Smooth muscle cell (in vitro differentiated cells): ENCODE measurements around the gene BIN2. TPM values are rescaled to one million over a fixed set of nuclear protein-coding genes. Genes with fewer than 3 reads are reported as not detected.

ENCODE experiments used
- DNase-seq: peaks from one replicate; lab custom pipeline; 2025; ENCODE audit not compliant: unreplicated experiment; lab: John Stamatoyannopoulos, UW
- H2AFZ ChIP-seq: fragments of 200-600 bp; sonication (generic); 2 replicates; pipeline ENCODE4 v1.6.0; 2016; ENCODE audit warnings: antibody characterized with exemption, low read depth, mild to moderate bottlenecking
- H3F3A ChIP-seq: fragments of 200-600 bp; sonication (generic); 2 replicates; pipeline ENCODE4 v1.6.0; 2017; ENCODE audit warnings: antibody characterized with exemption, low read depth
- H3K27ac ChIP-seq: fragments of 200-600 bp; sonication (generic); 2 replicates; pipeline ENCODE4 v1.5.1; 2016; ENCODE audit warnings: low read depth, mild to moderate bottlenecking
- H3K27me3 ChIP-seq: fragments of 200-600 bp; sonication (generic); 2 replicates; pipeline ENCODE4 v1.6.1; 2016; ENCODE audit warnings: low read depth, mild to moderate bottlenecking
- H3K36me3 ChIP-seq: fragments of 200-600 bp; sonication (generic); 2 replicates; pipeline ENCODE4 v1.5.1; 2016; ENCODE audit warnings: low read depth
- H3K4me1 ChIP-seq: fragments of 200-600 bp; sonication (generic); 2 replicates; pipeline ENCODE4 v1.5.1; 2016; ENCODE audit warnings: low read depth
- H3K4me2 ChIP-seq: fragments of 200-600 bp; sonication (generic); 2 replicates; pipeline ENCODE4 v1.6.0; 2016; ENCODE audit warnings: mild to moderate bottlenecking
- H3K4me3 ChIP-seq: fragments of 200-600 bp; sonication (generic); 2 replicates; pipeline ENCODE4 v1.5.1; 2016; ENCODE audit warnings: mild to moderate bottlenecking
- H3K79me2 ChIP-seq: fragments of 200-600 bp; sonication (generic); 2 replicates; pipeline ENCODE4 v1.6.0; 2016; ENCODE audit warnings: low read depth, mild to moderate bottlenecking
- H3K9ac ChIP-seq: fragments of 200-600 bp; sonication (generic); 2 replicates; pipeline ENCODE4 v1.6.0; 2016; ENCODE audit warnings: low read depth
- H3K9me3 ChIP-seq: fragments of 200-600 bp; sonication (generic); replicated peaks from 2 replicates; pipeline ENCODE4 v1.5.1; 2016; ENCODE audit warnings: low read depth
- H4K20me1 ChIP-seq: fragments of 200-600 bp; sonication (generic); 2 replicates; pipeline ENCODE4 v1.6.0; 2016; ENCODE audit warnings: low read depth
- CTCF ChIP-seq: fragments of 200-600 bp; sonication (generic); IDR thresholded peaks from 2 replicates; pipeline ENCODE4 v1.5.1; 2017; ENCODE audit warnings: borderline replicate concordance, mild to moderate bottlenecking, antibody characterized with exemption; ENCODE audit not compliant: insufficient read depth, poor library complexity, severe bottlenecking
- WGBS: methylation state at CpG from one replicate; pipeline ENCODE4 v1.1.7; 2016; ENCODE audit warnings: low lambda C conversion rate; 5-methylcytosine and 5-hydroxymethylcytosine counted together
- polyA plus RNA-seq: library from polyadenylated mRNA; unstranded; fragments of >200 nt; fragmentation: Nextera tagmentation; extraction: Ambion mirVana; gene quantifications from 2 replicates; pipeline ENCODE4 v1.2.1, GENCODE V29; 2016
- total RNA-seq: library from RNA; depleted of rRNA; stranded (reverse); fragments of >200 nt; gene quantifications from 2 replicates; pipeline ENCODE4 v1.2.3, GENCODE V29; 2014

Gene BIN2
- total and polyA plus RNA-seq, 2 experiments from 2014 or later = not detected

- Histone ChIP-seq H3K9me3 (no peaks in the 10 kb centered on the region), H4K20me1 (no peaks in the 10 kb centered on the region), H3K4me1 (no peaks in the 10 kb centered on the region), H3K4me2 (no peak overlapping the region), H3K36me3 (no peaks in the 10 kb centered on the region), H3K79me2 (no peaks in the 10 kb centered on the region), H3K27me3 (no peaks in the 10 kb centered on the region), H2AFZ (no peak overlapping the region), H3K27ac (no peak overlapping the region), H3F3A (no peaks in the 10 kb centered on the region), H3K4me3 (no peak overlapping the region), H3K9ac (no peak overlapping the region)
- no peak for TF ChIP-seq CTCF
- WGBS = 95% methylated on average over 10 of the region's 10 CpGs
- no peak for DNase-seq
Measured at GRCh38 chr12:51357374-51358047, 33.5 kb upstream of the BIN2 start.

- Histone ChIP-seq H4K20me1 (no peaks in the 10 kb centered on the region), H3K27ac (no peak overlapping the region), H3K27me3 (no peaks in the 10 kb centered on the region), H3K79me2 (no peaks in the 10 kb centered on the region), H3K4me2 (no peak overlapping the region), H3K4me3 (no peak overlapping the region), H3K9ac (no peak overlapping the region), H3K36me3 (no peaks in the 10 kb centered on the region), H3K9me3 (no peaks in the 10 kb centered on the region), H2AFZ (no peak overlapping the region), H3F3A (no peaks in the 10 kb centered on the region), H3K4me1 (no peaks in the 10 kb centered on the region)
- 33% methylated on average over 11 of the region's 11 CpGs for WGBS
- TF ChIP-seq CTCF = peak; percentile 64
- DNase-seq = peak; percentile 2
Measured at GRCh38 chr12:51351913-51352532, 28.0 kb upstream of the BIN2 start.

- Histone ChIP-seq H3K27me3 (no peaks in the 10 kb centered on the region), H3K9me3 (no peaks in the 10 kb centered on the region), H3K4me1 (no peaks in the 10 kb centered on the region), H2AFZ (no peak overlapping the region), H3K36me3 (no peaks in the 10 kb centered on the region), H3K4me3 (no peak overlapping the region), H3K4me2 (no peak overlapping the region), H3K9ac (no peak overlapping the region), H3F3A (no peaks in the 10 kb centered on the region), H3K27ac (no peak overlapping the region), H4K20me1 (no peaks in the 10 kb centered on the region), H3K79me2 (no peaks in the 10 kb centered on the region)
- 45% methylated on average over 5 of the region's 5 CpGs for WGBS
- TF ChIP-seq CTCF = no peak
- DNase-seq = no peak
Measured at GRCh38 chr12:51349026-51349425, 25.1 kb upstream of the BIN2 start.

GRCh38 chr12:51348116-51348515 is 24.1 kb upstream of the BIN2 start:
- Histone ChIP-seq H3K9me3 (no peaks in the 10 kb centered on the region), H2AFZ (no peak overlapping the region), H3K79me2 (no peaks in the 10 kb centered on the region), H3K4me2 (no peak overlapping the region), H3K27ac (no peak overlapping the region), H4K20me1 (no peaks in the 10 kb centered on the region), H3K4me3 (no peak overlapping the region), H3K27me3 (no peaks in the 10 kb centered on the region), H3F3A (no peaks in the 10 kb centered on the region), H3K36me3 (no peaks in the 10 kb centered on the region), H3K4me1 (no peaks in the 10 kb centered on the region), H3K9ac (no peak overlapping the region)
- WGBS = 81% methylated on average over 4 of the region's 4 CpGs
- no peak for TF ChIP-seq CTCF
- no peak for DNase-seq
